H1 (cell line): ENCODE data around the gene HIVEP3. TPM values are rescaled to one million over a fixed set of nuclear protein-coding genes. Genes with fewer than 3 reads are reported as not detected.

Experiments used
- CTCF ChIA-PET: fragments of 300-600 bp; sonication (Branson Sonifier 250); formaldehyde crosslinking; loops from one replicate; lab custom pipeline; 2021; ENCODE audit not compliant: partially characterized antibody; lab: Charles Lee
- POLR2A ChIA-PET: fragments of 300-600 bp; sonication (Branson Sonifier 250); formaldehyde crosslinking; loops from one replicate; lab custom pipeline; 2021; ENCODE audit warnings: inconsistent platforms; ENCODE audit not compliant: partially characterized antibody; lab: Charles Lee
- DNase-seq, 2 experiments: peaks; one replicate each; pipeline versions ENCODE4 v3.0.0 to v3.0.0-alpha.2; 2010 to 2022; ENCODE audit warnings: low spot score in 2 of 2, low read depth in 1 of 2, mixed read lengths in 1 of 2
- FAIRE-seq: peaks from 2 replicates; lab custom pipeline; 2011; peaks lifted over from hg19 to GRCh38; lab: Jason Lieb, UNC
- H2AFZ ChIP-seq: 2 replicates; pipeline ENCODE4 v1.8.1; 2012; ENCODE audit warnings: low read length, inconsistent platforms
- H2AK5ac ChIP-seq: 2 replicates; pipeline ENCODE4 v1.6.1; 2013; ENCODE audit warnings: low read depth, low read length
- H2BK120ac ChIP-seq: replicated peaks from 2 replicates; pipeline ENCODE3; 2013; ENCODE audit warnings: low read depth, low read length, inconsistent platforms
- H2BK12ac ChIP-seq: 2 replicates; pipeline ENCODE4 v1.6.1; 2013; ENCODE audit warnings: low read depth, low read length
- H2BK15ac ChIP-seq: 2 replicates; pipeline ENCODE4 v1.6.1; 2013; ENCODE audit warnings: low read length
- H2BK20ac ChIP-seq: 2 replicates; pipeline ENCODE4 v1.6.1; 2013; ENCODE audit warnings: low read length
- H2BK5ac ChIP-seq: 2 replicates; pipeline ENCODE4 v1.6.1; 2013; ENCODE audit warnings: low read depth, low read length
- H3K14ac ChIP-seq: 2 replicates; pipeline ENCODE4 v1.6.1; 2013; ENCODE audit warnings: inconsistent platforms; ENCODE audit not compliant: insufficient read length
- H3K18ac ChIP-seq: 2 replicates; pipeline ENCODE4 v1.6.1; 2013; ENCODE audit warnings: low read length; ENCODE audit errors: extremely low read depth
- H3K23ac ChIP-seq: 2 replicates; pipeline ENCODE4 v1.6.1; 2013; ENCODE audit warnings: inconsistent platforms; ENCODE audit not compliant: insufficient read length
- H3K23me2 ChIP-seq: 2 replicates; pipeline ENCODE4 v1.6.1; 2013; ENCODE audit warnings: low read depth, low read length
- H3K27ac ChIP-seq: 2 replicates; pipeline ENCODE4 v1.6.1; 2011; ENCODE audit warnings: low read depth, low read length, inconsistent platforms
- H3K27me3 ChIP-seq, 4 experiments: replicated peaks in 1 of 4; 1 replicate in 1 of 4; 2 replicates in 3 of 4; pipeline versions ENCODE4 v1.6.1 to v1.8.1; 2011 to 2013; ENCODE audit warnings: low read length in 3 of 4, mild to moderate bottlenecking in 3 of 4, inconsistent platforms in 2 of 4, mixed read lengths in 2 of 4, moderate library complexity in 1 of 4; ENCODE audit not compliant: control insufficient read depth in 3 of 4, insufficient read depth in 3 of 4; ENCODE audit errors: extremely low read depth in 1 of 4
- H3K36me3 ChIP-seq, 4 experiments: 2 replicates each; pipeline versions ENCODE4 v1.6.1 to v1.8.1; 2011 to 2013; ENCODE audit warnings: mild to moderate bottlenecking in 4 of 4, low read length in 3 of 4, moderate library complexity in 2 of 4, control low read depth in 1 of 4, inconsistent platforms in 1 of 4; ENCODE audit not compliant: insufficient read depth in 4 of 4, control insufficient read depth in 2 of 4
- H3K4ac ChIP-seq: replicated peaks from 2 replicates; pipeline ENCODE3; 2013; ENCODE audit warnings: low read length, low read depth, mixed read lengths, inconsistent platforms; ENCODE audit not compliant: insufficient read length
- H3K4me1 ChIP-seq, 4 experiments: replicated peaks in 1 of 4; 1 replicate in 1 of 4; 2 replicates in 3 of 4; pipeline versions ENCODE4 v1.6.1 to v1.8.1; 2011 to 2013; ENCODE audit warnings: low read length in 3 of 4, inconsistent platforms in 2 of 4, mixed read lengths in 1 of 4; ENCODE audit not compliant: insufficient read depth in 4 of 4, control insufficient read depth in 3 of 4
- H3K4me2 ChIP-seq, 2 experiments: 2 replicates each; pipeline versions ENCODE4 v1.6.1 to v1.8.1; 2011 to 2013; ENCODE audit warnings: low read depth in 2 of 2, low read length in 2 of 2, control low read depth in 1 of 2, inconsistent platforms in 1 of 2, mild to moderate bottlenecking in 1 of 2; ENCODE audit not compliant: insufficient read depth in 1 of 2
- H3K4me3 ChIP-seq, 4 experiments: fragments of 200-600, 300-600 bp in 1 of 4; sonication (generic), shearing (Covaris generic), sonication (Bioruptor Twin) in 1 of 4; 2 replicates each; pipeline versions ENCODE4 v1.5.1 to v1.8.1; 2011 to 2016; ENCODE audit warnings: low read length in 4 of 4, low read depth in 3 of 4, control low read depth in 2 of 4, inconsistent platforms in 2 of 4, mild to moderate bottlenecking in 2 of 4, mixed read lengths in 1 of 4, moderate library complexity in 1 of 4; ENCODE audit not compliant: insufficient read depth in 2 of 4; ENCODE audit errors: extremely low read depth in 1 of 4
- H3K56ac ChIP-seq: replicated peaks from 2 replicates; pipeline ENCODE3; 2013; ENCODE audit warnings: low read depth, mild to moderate bottlenecking, mixed read lengths, low read length, inconsistent platforms; ENCODE audit not compliant: insufficient read length
- H3K79me1 ChIP-seq: 2 replicates; pipeline ENCODE4 v1.6.1; 2013; ENCODE audit warnings: low read depth, low read length, control low read depth
- H3K79me2 ChIP-seq, 2 experiments: 2 replicates each; pipeline versions ENCODE4 v1.6.1 to v1.8.1; 2012 to 2013; ENCODE audit warnings: low read length in 2 of 2, mild to moderate bottlenecking in 2 of 2, inconsistent platforms in 1 of 2; ENCODE audit not compliant: insufficient read depth in 2 of 2, control insufficient read depth in 1 of 2
- H3K9ac ChIP-seq, 4 experiments: replicated peaks in 1 of 4; 1 replicate in 1 of 4; 2 replicates in 3 of 4; pipeline versions ENCODE4 v1.6.1 to v1.8.1; 2011 to 2013; ENCODE audit warnings: low read depth in 3 of 4, low read length in 3 of 4, control low read depth in 2 of 4, mild to moderate bottlenecking in 2 of 4, moderate library complexity in 2 of 4, inconsistent platforms in 1 of 4; ENCODE audit errors: extremely low read depth in 1 of 4
- H3K9me3 ChIP-seq, 2 experiments: 2 replicates each; pipeline versions ENCODE4 v1.6.1 to v1.8.1; 2012 to 2013; ENCODE audit warnings: mild to moderate bottlenecking in 2 of 2, moderate library complexity in 2 of 2, control low read depth in 1 of 2, inconsistent platforms in 1 of 2, low read depth in 1 of 2, low read length in 1 of 2, mixed read lengths in 1 of 2; ENCODE audit not compliant: insufficient read depth in 2 of 2
- H4K20me1 ChIP-seq, 2 experiments: replicated peaks in 1 of 2; 2 replicates each; pipeline versions ENCODE3 to v1.8.1; 2011 to 2013; ENCODE audit warnings: inconsistent platforms in 2 of 2, low read length in 2 of 2, mild to moderate bottlenecking in 1 of 2; ENCODE audit not compliant: insufficient read depth in 2 of 2, control insufficient read depth in 1 of 2
- H4K5ac ChIP-seq: 2 replicates; pipeline ENCODE4 v1.6.1; 2013; ENCODE audit warnings: low read length, low read depth, mixed read lengths, inconsistent platforms; ENCODE audit not compliant: insufficient read length
- H4K8ac ChIP-seq: 2 replicates; pipeline ENCODE4 v1.8.0; 2013; ENCODE audit warnings: mild to moderate bottlenecking, moderate library complexity, low read length, inconsistent platforms; ENCODE audit not compliant: insufficient read depth; ENCODE audit errors: extremely low read depth
- H4K91ac ChIP-seq: replicated peaks from 2 replicates; pipeline ENCODE3; 2013; ENCODE audit warnings: low read length, mixed read lengths, inconsistent platforms; ENCODE audit not compliant: insufficient read length
- CBX8 ChIP-seq: fragments of 300-800, 300-1000 bp; sonication (generic); IDR thresholded peaks from 2 replicates; pipeline ENCODE4 v1.7.1; 2016; ENCODE audit warnings: low read depth, low read length, borderline replicate concordance
- FOSL1 ChIP-seq: IDR thresholded peaks from 2 replicates; pipeline ENCODE4 v1.6.1; 2011; ENCODE audit warnings: mild to moderate bottlenecking, low read depth, low read length, moderate library complexity; ENCODE audit not compliant: insufficient read depth
- GABPA ChIP-seq: IDR thresholded peaks from 2 replicates; pipeline ENCODE4 v1.6.1; 2011; ENCODE audit warnings: mild to moderate bottlenecking, low read length, moderate library complexity, borderline replicate concordance; ENCODE audit not compliant: insufficient read depth
- HDAC6 ChIP-seq: IDR thresholded peaks from one replicate; pipeline ENCODE4 v1.7.1; 2012; ENCODE audit warnings: low read depth, mild to moderate bottlenecking, inconsistent platforms, low read length, moderate library complexity
- KDM4A ChIP-seq: IDR thresholded peaks from one replicate; pipeline ENCODE4 v1.7.1; 2012; ENCODE audit warnings: low read depth, mild to moderate bottlenecking, moderate library complexity, low read length, inconsistent platforms; ENCODE audit not compliant: severe bottlenecking
- MAX ChIP-seq: IDR thresholded peaks from 2 replicates; pipeline ENCODE4 v1.6.1; 2012; ENCODE audit warnings: inconsistent platforms
- NANOG ChIP-seq: IDR thresholded peaks from 2 replicates; pipeline ENCODE4 v1.6.1; 2011; ENCODE audit warnings: low read length, low read depth, mild to moderate bottlenecking, inconsistent platforms; ENCODE audit not compliant: insufficient read depth, poor library complexity, severe bottlenecking
- PHF8 ChIP-seq: fragments of 200-600 bp; sonication (generic); conservative IDR thresholded peaks from 2 replicates; pipeline ENCODE4 v1.7.1; 2012; ENCODE audit warnings: low read depth, mild to moderate bottlenecking, inconsistent platforms, low read length, moderate library complexity
- POLR2A ChIP-seq, 2 experiments: IDR thresholded peaks; 1 replicate in 1 of 2; 2 replicates in 1 of 2; pipeline ENCODE4 v1.6.1; 2011; ENCODE audit warnings: low read depth in 2 of 2, low read length in 2 of 2, mild to moderate bottlenecking in 2 of 2; ENCODE audit errors: control extremely low read depth in 1 of 2
- RFX5 ChIP-seq: IDR thresholded peaks from 2 replicates; pipeline ENCODE4 v1.6.1; 2011; ENCODE audit warnings: low read depth, low read length, improper control_type of control experiment, borderline replicate concordance
- TEAD4 ChIP-seq: IDR thresholded peaks from 2 replicates; pipeline ENCODE4 v1.6.1; 2012; ENCODE audit warnings: low read depth, low read length, inconsistent platforms, mixed read lengths
- ZNF274 ChIP-seq: IDR thresholded peaks from 2 replicates; pipeline ENCODE4 v1.7.0; 2012; ENCODE audit warnings: low read length, borderline replicate concordance; ENCODE audit errors: extremely low read depth
- WGBS, 2 experiments: shearing (Covaris generic) in 1 of 2; methylation state at CpG; one replicate each; pipeline versions ENCODE4 v1.1.6 to v1.1.7; 2013 to 2015; ENCODE audit warnings: low lambda C conversion rate in 2 of 2, mixed read lengths in 2 of 2, inconsistent platforms in 1 of 2, low coverage in 1 of 2, missing lambda C conversion rate in 1 of 2; ENCODE audit not compliant: insufficient replicate concordance in 2 of 2, insufficient coverage in 1 of 2, insufficient read length in 1 of 2; ENCODE audit errors: extremely low coverage in 1 of 2, missing lambda C conversion rate in 1 of 2; 5-methylcytosine and 5-hydroxymethylcytosine counted together
- polyA plus RNA-seq, 7 experiments: library from polyadenylated mRNA; depleted of rRNA in 3 of 7; stranded (reverse) in 5 of 7; unstranded in 2 of 7; fragments of >200 nt in 5 of 7; fragments of 200-250 nt in 2 of 7; gene quantifications; 1 replicate in 5 of 7; 2 replicates in 1 of 7; 4 replicates in 1 of 7; pipeline versions ENCODE4 v1.2.1 to v1.2.3, GENCODE V29; 2011 to 2013; ENCODE audit warnings: missing spikeins in 2 of 7, mixed read lengths in 2 of 7
- total RNA-seq: library from RNA; stranded (reverse); fragmentation: NEBNext Ultra II Directional; extraction: Animal tissue kit (Norgen Biotek cat#: 25700); gene quantifications from 2 replicates; pipeline ENCODE4 v1.2.1, GENCODE V29; 2021

The HIVEP3 gene
- total and polyA plus RNA-seq, 2 of the 8 experiments (the other 6 are each of a cell fraction or from before 2014, with no cell fraction given) = 0.24 to 0.69 TPM

DNA sequence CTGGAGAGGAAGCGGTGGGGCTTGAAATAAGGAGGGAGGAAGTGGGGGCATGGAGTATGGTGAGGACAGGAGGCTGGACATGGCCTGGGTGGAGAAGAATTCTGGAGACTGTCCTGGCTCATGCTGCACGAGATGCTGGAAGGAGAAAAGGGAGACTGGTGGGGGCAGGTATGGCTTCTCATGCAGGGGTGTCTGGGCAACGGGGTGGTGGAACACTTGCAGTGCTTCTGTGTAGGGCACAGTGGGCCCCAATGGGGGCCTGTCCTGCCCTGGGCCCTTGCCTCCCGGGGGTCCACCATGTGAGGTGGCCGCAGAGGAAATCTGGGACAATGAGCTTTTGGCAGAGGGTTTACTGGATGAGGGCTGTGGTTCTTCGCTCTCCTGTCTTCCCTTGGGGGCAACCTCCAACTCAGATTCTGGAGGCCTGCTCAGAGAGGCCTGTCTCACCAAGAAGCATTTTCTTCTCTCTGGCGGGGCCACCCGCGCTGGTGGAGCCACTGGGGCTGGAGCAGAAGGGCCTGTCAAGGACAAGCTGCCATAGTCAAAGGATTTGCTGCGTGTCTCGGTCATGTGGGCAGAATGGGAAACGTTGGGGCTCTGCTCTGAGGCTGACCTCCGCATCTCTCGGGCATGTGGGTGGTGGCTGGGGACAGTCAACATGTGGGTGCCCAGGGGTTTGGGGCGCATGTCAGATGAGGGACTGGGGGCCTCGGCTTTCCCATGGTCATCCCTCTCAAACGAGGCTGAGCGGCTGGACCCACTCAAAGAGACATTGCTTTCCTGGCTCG, 337.3 kb downstream of the HIVEP3 start:
- no peak overlapping the region for H3K56ac ChIP-seq
- TF ChIP-seq POLR2A (IDR thresholded peaks at IDR 0.05; ENCODE audit: control extremely low read depth in 1 of 2, low read depth in 2 of 2, low read length in 2 of 2) = no peak
- TF ChIP-seq FOSL1 = no peak
- no peak for TF ChIP-seq KDM4A
- no peak for TF ChIP-seq PHF8
- TF ChIP-seq ZNF274 = no peak
- TF ChIP-seq GABPA = no peak
- TF ChIP-seq MAX = no peak
- TF ChIP-seq TEAD4 = no peak
- TF ChIP-seq CBX8 = no peak
- no peak for TF ChIP-seq HDAC6
- no peak for TF ChIP-seq NANOG
- no peak for TF ChIP-seq RFX5
- TF ChIP-seq, all 59 proteins: peak for 0
- ChIA-PET POLR2A (no interaction called here), CTCF (interaction anchor here (0.7 to 3.0 kb wide), 8 partner anchors 13 to 569 kb away, joined by 3 to 20 read pairs (median 5); no protein-coding TSS in a partner anchor)
- H3K9me3 ChIP-seq = peaks cover 0 to 3% of the 10 kb centered on the region in 2 experiments; a peak in 1 of 4 replicates
- no peak overlapping the region for H4K8ac ChIP-seq
- H2BK15ac ChIP-seq = no peak overlapping the region
- H3K27ac ChIP-seq = no peak overlapping the region
- H4K20me1 ChIP-seq = no peaks in the 10 kb centered on the region
- H2BK12ac ChIP-seq = no peak overlapping the region
- H3K18ac ChIP-seq = no peak overlapping the region
- no peak overlapping the region for H4K5ac ChIP-seq
- H2BK5ac ChIP-seq = no peak overlapping the region
- no peaks in the 10 kb centered on the region for H3K79me1 ChIP-seq
- no peaks in the 10 kb centered on the region for H3K4me1 ChIP-seq
- no peak overlapping the region for H3K4me3 ChIP-seq
- no peak overlapping the region for H3K9ac ChIP-seq
- H2BK20ac ChIP-seq = no peak overlapping the region
- H3K23me2 ChIP-seq = no peaks in the 10 kb centered on the region
- no peak overlapping the region for H3K4me2 ChIP-seq
- no peak for FAIRE-seq
- DNase-seq = no peak
- H3K27me3 ChIP-seq = no peaks in the 10 kb centered on the region
- no peaks in the 10 kb centered on the region for H3K79me2 ChIP-seq
- H2AK5ac ChIP-seq = no peak overlapping the region
- no peak overlapping the region for H3K4ac ChIP-seq
- no peak overlapping the region for H2AFZ ChIP-seq
- no peak overlapping the region for H3K23ac ChIP-seq
- WGBS, 2 experiments = 93% methylated on average over 19 of the region's 19 CpGs; no CpG with 5 or more reads in 1 of the 2 experiments
- H2BK120ac ChIP-seq = no peak overlapping the region
- no peaks in the 10 kb centered on the region for H3K36me3 ChIP-seq
- H3K14ac ChIP-seq = no peak overlapping the region
- no peak overlapping the region for H4K91ac ChIP-seq
